Spleen (tissue), 11 donors: ENCODE results near the gene LDLRAD4. TPM values are rescaled to one million over a fixed set of nuclear protein-coding genes. Genes with fewer than 3 reads are reported as not detected.
A peak's percentile ranks its signal among the peaks of the same experiment; 100 is the strongest.

Source experiments
- DNase-seq: peaks from one replicate; pipeline ENCODE4 v3.0.0-alpha.2; 2020
- H3K27ac ChIP-seq, 8 donors: fragments of 200-600 bp; sonication (generic) in 7 of 8; 1 replicate in 4 of 8; 2 replicates in 4 of 8; pipeline versions ENCODE4 v1.5.0 to v1.8.0; 2016 to 2021; ENCODE audit warnings: inconsistent platforms in 4 of 8, mild to moderate bottlenecking in 4 of 8, moderate library complexity in 1 of 8
- H3K27me3 ChIP-seq, 7 donors: fragments of 200-600 bp; sonication (generic) in 6 of 7; replicated peaks in 1 of 7; 1 replicate in 4 of 7; 2 replicates in 3 of 7; pipeline versions ENCODE4 v1.5.0 to v1.8.0; 2016 to 2021; ENCODE audit warnings: inconsistent platforms in 3 of 7, mild to moderate bottlenecking in 1 of 7
- H3K36me3 ChIP-seq, 6 donors: fragments of 200-600 bp; sonication (generic) in 5 of 6; 1 replicate in 4 of 6; 2 replicates in 2 of 6; pipeline versions ENCODE4 v1.5.0 to v1.8.0; 2016 to 2021; ENCODE audit warnings: inconsistent platforms in 2 of 6
- H3K4me1 ChIP-seq, 6 donors: fragments of 200-600 bp; sonication (generic) in 5 of 6; 1 replicate in 3 of 6; 2 replicates in 3 of 6; pipeline versions ENCODE4 v1.5.0 to v1.8.0; 2016 to 2021; ENCODE audit warnings: inconsistent platforms in 3 of 6
- H3K4me3 ChIP-seq, 8 donors: fragments of 200-600 bp; sonication (generic) in 7 of 8; 1 replicate in 4 of 8; 2 replicates in 4 of 8; pipeline versions ENCODE4 v1.5.0 to v1.8.0; 2016 to 2021; ENCODE audit warnings: inconsistent platforms in 4 of 8, mild to moderate bottlenecking in 4 of 8, moderate library complexity in 2 of 8
- H3K9me3 ChIP-seq, 8 donors: fragments of 200-600 bp; sonication (generic) in 7 of 8; 1 replicate in 4 of 8; 2 replicates in 4 of 8; pipeline versions ENCODE4 v1.5.0 to v1.8.0; 2016 to 2021; ENCODE audit warnings: inconsistent platforms in 4 of 8
- POLR2A ChIP-seq, 3 donors: fragments of 450-650 bp; IDR thresholded peaks; one replicate each; pipeline ENCODE4 v1.5.1; 2017; ENCODE audit warnings: antibody characterized with exemption in 3 of 3, mild to moderate bottlenecking in 1 of 3
- POLR2AphosphoS5 ChIP-seq, 3 donors: sonication (generic); formaldehyde crosslinking; IDR thresholded peaks; one replicate each; pipeline ENCODE4 v1.5.1; 2017; ENCODE audit warnings: antibody characterized with exemption in 3 of 3
- WGBS, 5 donors: extraction: QIAGEN DNeasy Blood & Tissue Kit in 3 of 5; methylation state at CpG; one replicate each; pipeline versions ENCODE4 v1.1.5 to v1.1.7; 2013 to 2018; 5-methylcytosine and 5-hydroxymethylcytosine counted together
- intact Hi-C: fragments of 100-400 bp; cut with DNase I; formaldehyde crosslinking; loops from one replicate; pipeline ENCODE4 v1.15.0; 2023; ENCODE audit warnings: low total_unique reads
- polyA plus RNA-seq, 3 donors: library from polyadenylated mRNA; stranded (reverse); fragments of 200-250 nt; gene quantifications; one replicate each; pipeline ENCODE4 v1.2.1, GENCODE V29; 2013
- total RNA-seq, 7 donors: library from RNA; depleted of rRNA in 3 of 7; stranded (reverse); fragments of >200 nt in 3 of 7; fragmentation: NEBNext Ultra II Directional in 4 of 7; extraction: Animal tissue kit (Norgen Biotek cat#: 25700) in 4 of 7; gene quantifications; one replicate each; pipeline versions ENCODE4 v1.1.0 to v1.2.1, GENCODE V29; 2016 to 2021
- TF ChIP-seq, protein P1 (sequence below), 11 experiments: fragments of 200-600 bp in 7 of 11; fragments of 450-650 bp in 4 of 11; sonication (generic) in 4 of 11; IDR thresholded peaks in 8 of 11; conservative IDR thresholded peaks in 3 of 11; 1 replicate in 7 of 11; 2 replicates in 4 of 11; pipeline versions ENCODE4 v1.4.0 to v1.8.0; 2016 to 2021; ENCODE audit warnings: antibody characterized with exemption in 11 of 11, inconsistent platforms in 4 of 11, mild to moderate bottlenecking in 1 of 11
- donor health status: healthy with polysubstance abuse.
- donor health status: DM: no; HTN: no; CAD: no; lungs with moderate emphysema.
- donor health status: DM: no; HTN: no; CAD: no.
- donor health status: Bipolar disorder and iron deficiency.
- donor health status: healthy.
- donor health status: DM: no; HTN: no; CAD: no.
- donor health status: DM: yes; HTN: yes; CAD: no.

Gene LDLRAD4
- total and polyA plus RNA-seq, 10 donors, result 4.5 to 80.8 (median 46.4) TPM

DNA sequence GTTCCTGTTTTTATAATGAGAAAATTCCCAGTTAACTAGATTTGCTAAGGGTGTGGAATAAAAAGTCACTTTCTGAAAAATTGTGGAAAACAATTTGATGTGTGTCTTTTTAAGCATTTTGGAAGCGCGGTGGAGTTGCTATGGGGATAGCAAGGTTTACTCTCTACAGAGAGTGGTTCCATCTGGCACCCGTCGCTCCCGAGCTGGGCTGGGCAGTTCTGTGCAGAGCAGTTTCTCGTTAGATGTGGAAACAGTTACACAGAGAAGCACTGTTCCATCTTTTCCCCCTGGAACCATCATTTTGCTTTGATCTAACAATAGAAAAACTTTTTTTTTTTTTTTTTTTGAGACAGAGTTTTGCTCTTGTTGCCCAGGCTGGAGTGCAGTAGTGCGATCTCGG lies 17.4 kb downstream of the LDLRAD4 start:
- no peak overlapping the region for H3K4me3 ChIP-seq
- TF ChIP-seq POLR2AphosphoS5 (IDR thresholded peaks at IDR 0.05) (no peak), POLR2A (IDR thresholded peaks at IDR 0.05) (no peak)
- TF ChIP-seq, protein P1, sequence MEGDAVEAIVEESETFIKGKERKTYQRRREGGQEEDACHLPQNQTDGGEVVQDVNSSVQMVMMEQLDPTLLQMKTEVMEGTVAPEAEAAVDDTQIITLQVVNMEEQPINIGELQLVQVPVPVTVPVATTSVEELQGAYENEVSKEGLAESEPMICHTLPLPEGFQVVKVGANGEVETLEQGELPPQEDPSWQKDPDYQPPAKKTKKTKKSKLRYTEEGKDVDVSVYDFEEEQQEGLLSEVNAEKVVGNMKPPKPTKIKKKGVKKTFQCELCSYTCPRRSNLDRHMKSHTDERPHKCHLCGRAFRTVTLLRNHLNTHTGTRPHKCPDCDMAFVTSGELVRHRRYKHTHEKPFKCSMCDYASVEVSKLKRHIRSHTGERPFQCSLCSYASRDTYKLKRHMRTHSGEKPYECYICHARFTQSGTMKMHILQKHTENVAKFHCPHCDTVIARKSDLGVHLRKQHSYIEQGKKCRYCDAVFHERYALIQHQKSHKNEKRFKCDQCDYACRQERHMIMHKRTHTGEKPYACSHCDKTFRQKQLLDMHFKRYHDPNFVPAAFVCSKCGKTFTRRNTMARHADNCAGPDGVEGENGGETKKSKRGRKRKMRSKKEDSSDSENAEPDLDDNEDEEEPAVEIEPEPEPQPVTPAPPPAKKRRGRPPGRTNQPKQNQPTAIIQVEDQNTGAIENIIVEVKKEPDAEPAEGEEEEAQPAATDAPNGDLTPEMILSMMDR (IDR thresholded peaks at IDR 0.05 in 8 of 11, conservative IDR thresholded peaks at IDR 0.05 in 3 of 11), result no peak
- H3K27ac ChIP-seq, result no peak overlapping the region
- intact Hi-C loops, result no loop called here
- H3K4me1 ChIP-seq, result peaks cover 0 to 6% (median 0%) of the 10 kb centered on the region in 6 donors
- no peaks in the 10 kb centered on the region for H3K36me3 ChIP-seq
- no peaks in the 10 kb centered on the region for H3K27me3 ChIP-seq
- H3K9me3 ChIP-seq, result no peaks in the 10 kb centered on the region
- 82 to 89% (median 86%) methylated on average over 7 to 8 of the region's 8 CpGs for WGBS, 5 donors
- no peak for DNase-seq

DNA sequence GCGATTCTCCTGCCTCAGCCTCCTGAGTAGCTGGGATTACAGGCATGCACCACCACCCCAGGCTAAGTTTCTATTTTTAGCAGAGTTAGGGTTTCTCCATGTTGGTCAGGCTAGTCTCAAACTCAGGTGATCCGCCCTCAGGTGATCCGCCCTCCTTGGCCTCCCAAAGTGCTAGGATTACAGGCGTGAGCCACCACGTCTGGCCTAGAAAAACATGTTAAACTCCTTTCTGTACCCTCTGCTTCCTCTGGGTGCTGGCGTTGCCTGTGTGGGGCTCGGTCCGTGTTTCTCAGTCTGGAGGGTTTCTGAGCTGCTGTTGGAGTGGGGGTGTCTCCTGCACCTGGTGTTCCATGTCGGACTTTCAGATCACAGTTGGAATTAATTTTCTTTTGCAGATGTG lies 17.9 kb downstream of the LDLRAD4 start:
- DNase-seq, result peak; percentile 42
- no peaks in the 10 kb centered on the region for H3K9me3 ChIP-seq
- WGBS, 5 donors, result 89 to 95% (median 93%) methylated on average over 9 of the region's 9 CpGs
- H3K4me3 ChIP-seq, result no peak overlapping the region
- intact Hi-C loops, result no loop called here
- H3K27ac ChIP-seq, result no peak overlapping the region
- TF ChIP-seq POLR2A (IDR thresholded peaks at IDR 0.05), result no peak
- TF ChIP-seq, protein P1 (IDR thresholded peaks at IDR 0.05 in 8 of 11, conservative IDR thresholded peaks at IDR 0.05 in 3 of 11), result no peak
- H3K36me3 ChIP-seq, result no peaks in the 10 kb centered on the region
- H3K4me1 ChIP-seq, result peaks cover 0 to 6% (median 0%) of the 10 kb centered on the region in 6 donors
- H3K27me3 ChIP-seq, result no peaks in the 10 kb centered on the region

DNA sequence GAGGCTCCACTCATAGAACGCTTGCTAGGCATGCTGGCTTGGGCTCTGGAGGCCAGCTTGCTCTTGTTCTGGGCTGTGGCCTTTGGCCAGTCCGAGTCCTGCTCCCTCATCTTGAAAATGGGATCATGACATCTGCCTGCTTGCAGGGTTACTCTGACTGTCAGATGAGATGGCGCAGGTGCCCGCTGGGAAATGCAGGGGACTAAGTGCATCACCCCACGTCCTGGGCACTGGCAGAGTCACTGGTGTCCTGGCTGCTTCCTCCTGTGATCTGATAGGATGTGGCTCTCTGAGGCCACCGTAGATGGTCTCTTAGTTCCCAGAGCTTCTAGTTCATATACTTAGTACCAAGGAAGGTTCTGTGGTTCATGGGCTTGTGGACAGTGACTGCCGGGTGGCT lies 18.5 kb downstream of the LDLRAD4 start:
- Histone ChIP-seq H3K4me1 (peaks cover 0 to 4% (median 0%) of the 10 kb centered on the region in 6 donors), H3K27ac (no peak overlapping the region), H3K36me3 (no peaks in the 10 kb centered on the region), H3K9me3 (no peaks in the 10 kb centered on the region), H3K27me3 (no peaks in the 10 kb centered on the region), H3K4me3 (no peak overlapping the region)
- WGBS, 5 donors, result 79 to 92% (median 85%) methylated on average over 6 to 7 of the region's 7 CpGs
- TF ChIP-seq, protein P1 (IDR thresholded peaks at IDR 0.05 in 8 of 11, conservative IDR thresholded peaks at IDR 0.05 in 3 of 11), result no peak
- TF ChIP-seq POLR2A (IDR thresholded peaks at IDR 0.05), result no peak
- TF ChIP-seq POLR2AphosphoS5 (IDR thresholded peaks at IDR 0.05), result no peak
- intact Hi-C loops, result no loop called here
- no peak for DNase-seq

DNA sequence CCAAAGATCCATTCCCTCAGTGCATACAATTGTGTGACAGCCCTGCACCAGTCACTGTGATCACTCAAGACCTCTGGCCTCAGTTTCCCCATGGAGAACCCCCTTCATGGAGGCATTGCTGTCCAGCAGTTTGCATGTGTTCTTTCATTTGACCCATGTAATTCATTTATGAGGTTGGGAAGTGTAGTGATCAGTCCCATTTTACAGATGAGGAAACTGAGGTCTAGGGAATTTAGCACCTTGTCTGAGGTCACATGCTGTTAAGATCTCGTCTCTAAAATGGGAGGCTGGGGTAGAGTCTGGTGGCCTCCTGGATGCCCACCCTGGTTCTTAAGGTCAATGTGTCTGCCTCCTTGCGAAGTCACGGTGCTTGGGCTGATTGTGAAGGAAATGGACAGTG lies 19.1 kb downstream of the LDLRAD4 start:
- no peak for DNase-seq

More for the DNA sequence above, 19.1 kb downstream of the LDLRAD4 start:
- peaks cover 0 to 4% (median 0%) of the 10 kb centered on the region in 6 donors for H3K4me1 ChIP-seq
- intact Hi-C loops, result no loop called here
- no peak overlapping the region for H3K27ac ChIP-seq
- TF ChIP-seq POLR2AphosphoS5 (IDR thresholded peaks at IDR 0.05) (no peak), POLR2A (IDR thresholded peaks at IDR 0.05) (no peak)
- TF ChIP-seq, protein P1 (IDR thresholded peaks at IDR 0.05 in 8 of 11, conservative IDR thresholded peaks at IDR 0.05 in 3 of 11), result no peak
- whole genome bisulfite sequencing, 5 donors, result 73 to 90% (median 88%) methylated on average over 3 of the region's 3 CpGs
- no peaks in the 10 kb centered on the region for H3K36me3 ChIP-seq
- H3K9me3 ChIP-seq, result no peaks in the 10 kb centered on the region
- H3K27me3 ChIP-seq, result no peaks in the 10 kb centered on the region
- H3K4me3 ChIP-seq, result no peak overlapping the region
